ENCODE results near the gene SOX1.

GRCh38 chr13:112105892-112106291 lies 38.9 kb downstream of the SOX1 start:
- TF ChIP-seq CTCF (IDR thresholded peaks at IDR 0.05) = no peak
- TF ChIP-seq POLR2AphosphoS5 (IDR thresholded peaks at IDR 0.05) = no peak
- no peak for TF ChIP-seq POLR2A (IDR thresholded peaks at IDR 0.05)
